Urinary bladder (tissue), 2 donors: ENCODE measurements around the gene ITGB2. TPM values are rescaled to one million over a fixed set of nuclear protein-coding genes. Genes with fewer than 3 reads are reported as not detected.

Experiments
- polyA plus RNA-seq: library from polyadenylated mRNA; stranded (reverse); fragments of 200-250 nt; gene quantifications from one replicate; pipeline ENCODE4 v1.2.3, GENCODE V29; 2013
- total RNA-seq: library from RNA; depleted of rRNA; stranded (reverse); fragments of >200 nt; gene quantifications from one replicate; pipeline ENCODE4 v1.2.3, GENCODE V29; 2014
- donor health status: healthy.

ITGB2 gene
- total and polyA plus RNA-seq, 2 donors, result 20.8 to 39.9 TPM

Other genes with a start within 250 kb of the ITGB2 start
- gene KRTAP12-1, start 238.7 kb downstream of the ITGB2 start, total RNA-seq, result not detected
- gene KRTAP12-1, start 238.7 kb downstream of the ITGB2 start, polyA plus RNA-seq, result not detected
- not detected for gene KRTAP10-12, start 223.7 kb downstream of the ITGB2 start, total RNA-seq
- gene KRTAP10-12, start 223.7 kb downstream of the ITGB2 start, polyA plus RNA-seq, result not detected
- 0.21 TPM for gene TSPEAR, start 209.3 kb downstream of the ITGB2 start, total RNA-seq
- 0.03 TPM for gene TSPEAR, start 209.3 kb downstream of the ITGB2 start, polyA plus RNA-seq
- gene UBE2G2, start 119.1 kb downstream of the ITGB2 start, total RNA-seq, result 75.9 TPM
- gene UBE2G2, start 119.1 kb downstream of the ITGB2 start, polyA plus RNA-seq, result 65.4 TPM
- 33.7 TPM for gene SUMO3, start 102.8 kb downstream of the ITGB2 start, total RNA-seq
- 84.2 TPM for gene SUMO3, start 102.8 kb downstream of the ITGB2 start, polyA plus RNA-seq
- 154 TPM for gene PTTG1IP, start 47.2 kb downstream of the ITGB2 start, total RNA-seq
- 233 TPM for gene PTTG1IP, start 47.2 kb downstream of the ITGB2 start, polyA plus RNA-seq
- gene SLX9, start 19.1 kb upstream of the ITGB2 start, total RNA-seq, result 7.1 TPM
- 35.7 TPM for gene SLX9, start 19.1 kb upstream of the ITGB2 start, polyA plus RNA-seq
- gene ADARB1, start 153.7 kb upstream of the ITGB2 start, total RNA-seq, result 35.3 TPM
- 79.8 TPM for gene ADARB1, start 153.7 kb upstream of the ITGB2 start, polyA plus RNA-seq